NB4 (cell line): ENCODE results near the gene TBX10.

Experiments used
- DNase-seq: peaks from one replicate; pipeline ENCODE4 v3.0.0; 2010; ENCODE audit warnings: low read depth
- H3K4me3 ChIP-seq: one replicate; pipeline ENCODE4 v1.5.1; 2011; ENCODE audit warnings: mild to moderate bottlenecking, low read depth, low read length, moderate library complexity
- CTCF ChIP-seq: IDR thresholded peaks from one replicate; pipeline ENCODE4 v1.5.1; 2012; ENCODE audit warnings: low read depth, low read length
- MYC ChIP-seq: IDR thresholded peaks from 2 replicates; pipeline ENCODE4 v1.6.1; 2011; ENCODE audit warnings: low read depth, low read length
- POLR2A ChIP-seq: IDR thresholded peaks from 2 replicates; pipeline ENCODE4 v1.6.1; 2011; ENCODE audit warnings: mild to moderate bottlenecking; ENCODE audit not compliant: insufficient read length; ENCODE audit errors: extremely low read depth
- TF ChIP-seq, protein P1 (sequence below): IDR thresholded peaks from 2 replicates; pipeline ENCODE4 v1.6.1; 2011; ENCODE audit warnings: low read depth, low read length

Gene TBX10

DNA sequence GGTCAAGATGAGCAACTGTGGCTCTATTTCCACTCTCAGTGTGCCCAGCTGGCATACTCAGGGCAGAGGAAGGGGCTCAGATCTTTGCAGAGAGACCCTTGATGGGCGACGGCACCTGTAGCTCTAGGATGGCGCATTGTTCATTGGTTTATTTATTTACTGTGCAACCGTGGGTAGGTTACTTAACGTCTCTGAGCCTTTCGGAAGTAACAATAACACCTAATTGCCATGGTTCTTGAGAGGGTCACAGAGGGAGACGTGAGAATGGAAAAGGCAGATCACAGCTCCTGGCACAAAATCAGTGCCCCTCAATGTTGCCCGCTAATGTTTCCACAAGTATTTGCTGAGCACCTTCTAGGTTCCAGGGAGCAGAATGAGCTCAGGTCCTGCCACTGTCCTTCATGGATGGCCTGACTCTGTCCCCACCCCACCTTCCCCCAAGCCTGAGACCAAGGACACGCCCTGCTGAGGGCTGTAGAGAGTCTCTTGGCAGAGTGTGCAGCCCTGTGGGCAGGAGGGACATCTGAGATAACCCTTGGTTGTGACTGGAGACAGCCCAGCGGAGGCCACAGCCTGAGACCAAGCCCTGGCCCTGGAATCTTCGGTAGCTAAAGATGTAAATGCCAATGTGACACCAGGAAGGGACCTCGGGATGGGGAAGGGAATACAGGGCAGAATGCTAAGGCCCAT is 35.6 kb upstream of the TBX10 start:
- no peak for DNase-seq
- no peak for TF ChIP-seq POLR2A
- TF ChIP-seq CTCF = no peak
- TF ChIP-seq MYC = no peak
- TF ChIP-seq, protein P1, sequence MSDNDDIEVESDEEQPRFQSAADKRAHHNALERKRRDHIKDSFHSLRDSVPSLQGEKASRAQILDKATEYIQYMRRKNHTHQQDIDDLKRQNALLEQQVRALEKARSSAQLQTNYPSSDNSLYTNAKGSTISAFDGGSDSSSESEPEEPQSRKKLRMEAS = no peak
- H3K4me3 ChIP-seq = no peak overlapping the region

- TF ChIP-seq POLR2A (no peak), CTCF (no peak), MYC (no peak)
- TF ChIP-seq, protein P1 = no peak
- no peak for DNase-seq
- no peak within 1 kb of the TSS for H3K4me3 ChIP-seq
These were observed 34.9 kb upstream of the TBX10 start, which contains the start of gene ALDH3B2 for GRCh38 chr11:67674442-67674871. Gene ALDH3B2 (minus strand): TSS chr11:67674623. CDS start chr11:67666935, 7,688 bp downstream.

- DNase-seq = no peak
- TF ChIP-seq, protein P1 = no peak
- TF ChIP-seq CTCF = no peak
- no peak for TF ChIP-seq POLR2A
- TF ChIP-seq MYC = no peak
- H3K4me3 ChIP-seq = no peak overlapping the region
These were observed 34.3 kb upstream of the TBX10 start for GRCh38 chr11:67673902-67674301.

- H3K4me3 ChIP-seq = no peak overlapping the region
- no peak for TF ChIP-seq MYC
- TF ChIP-seq, protein P1 = no peak
- no peak for TF ChIP-seq CTCF
- no peak for TF ChIP-seq POLR2A
- no peak for DNase-seq
These were observed 33.8 kb upstream of the TBX10 start for GRCh38 chr11:67673358-67673757.

- TF ChIP-seq MYC = no peak
- TF ChIP-seq CTCF = no peak
- no peak for TF ChIP-seq POLR2A
- TF ChIP-seq, protein P1 = no peak
- H3K4me3 ChIP-seq = no peak overlapping the region
- DNase-seq = no peak
These were observed 31.6 kb upstream of the TBX10 start for GRCh38 chr11:67671211-67671520.
